Left renal pelvis (tissue), 4 donors: Measurements from ENCODE around the gene GALT. TPM values are rescaled to one million over a fixed set of nuclear protein-coding genes. Genes with fewer than 3 reads are reported as not detected.
"Not testable (repeated sequence)": the region's sequence is repeated elsewhere in the genome, so short reads cannot be mapped to it uniquely, and the experiment has no call there.

ENCODE experiments used
- DNase-seq, 4 donors: peaks; one replicate each; pipeline ENCODE4 v3.0.0-alpha.2; 2013; ENCODE audit warnings: low read depth in 4 of 4, low spot score in 3 of 4
- polyA plus RNA-seq, 4 donors: library from polyadenylated mRNA; unstranded; fragments of 120-200 nt; gene quantifications; one replicate each; pipeline ENCODE4 v1.2.1, GENCODE V29; 2013; ENCODE audit not compliant: insufficient read length in 4 of 4

GALT gene
- polyA plus RNA-seq, 4 donors, result 58.9 to 81.5 (median 66.0) TPM

- no peak for DNase-seq
These were observed 21.3 kb upstream of the GALT start for GRCh38 chr9:34625186-34625486.

GRCh38 chr9:34627716-34628655, 18.5 kb upstream of the GALT start:
- no peak for DNase-seq

GRCh38 chr9:34628656-34629490, 17.6 kb upstream of the GALT start, which contains the start of gene ARID3C:
Gene ARID3C, minus strand, starts transcription at chr9:34629066. Its CDS starts 1,052 bp downstream, at chr9:34628014.
- no peak for DNase-seq

GRCh38 chr9:34629491-34629808, 17.0 kb upstream of the GALT start:
- no peak for DNase-seq

- no peak for DNase-seq
These were observed 15.9 kb upstream of the GALT start for GRCh38 chr9:34630402-34631154.

GRCh38 chr9:34633166-34633565, 13.3 kb upstream of the GALT start:
- no peak for DNase-seq

GRCh38 chr9:34633851-34634550, 12.5 kb upstream of the GALT start:
- no peak for DNase-seq

GRCh38 chr9:34634551-34635248, 11.8 kb upstream of the GALT start:
- no peak for DNase-seq

- DNase-seq, result no peak
These were observed 10.9 kb upstream of the GALT start for GRCh38 chr9:34635556-34635955.

- DNase-seq, result no peak
These were observed 9.6 kb upstream of the GALT start for GRCh38 chr9:34636791-34637355.

GRCh38 chr9:34637356-34638137, 8.9 kb upstream of the GALT start, which contains the start of gene SIGMAR1:
Gene SIGMAR1, minus strand, starts transcription at chr9:34637787. Its CDS starts 90 bp downstream, at chr9:34637697.
- peak; percentile 79 to 88 (median 82) for DNase-seq

- no peak for DNase-seq
These were observed 8.4 kb upstream of the GALT start for GRCh38 chr9:34638138-34638445.

- not testable (repeated sequence) for DNase-seq
These were observed 7.2 kb upstream of the GALT start for GRCh38 chr9:34639322-34639721.

GRCh38 chr9:34642679-34643078, 3.8 kb upstream of the GALT start:
- DNase-seq, result no peak

- no peak for DNase-seq
These were observed 1.6 kb upstream of the GALT start for GRCh38 chr9:34644766-34645314.

- no peak for DNase-seq
These were observed 569 bp downstream of the GALT start for GRCh38 chr9:34647084-34647403.

- no peak for DNase-seq
These were observed 1.2 kb downstream of the GALT start for GRCh38 chr9:34647651-34648050.

GRCh38 chr9:34648673-34649072, 2.2 kb downstream of the GALT start:
- DNase-seq, result no peak

- DNase-seq, result no peak
These were observed 4.3 kb downstream of the GALT start for GRCh38 chr9:34650816-34651215.
